Endothelial cell (in vitro differentiated cells): ENCODE measurements around the gene CATSPERD. TPM values are rescaled to one million over a fixed set of nuclear protein-coding genes. Genes with fewer than 3 reads are reported as not detected.

Experiments used
- DNase-seq: peaks from one replicate; pipeline ENCODE4 v3.0.0; 2021; ENCODE audit warnings: low spot score
- H3K27ac Mint-ChIP-seq: one replicate; pipeline ENCODE4 v1.8.0; 2021; ENCODE audit warnings: mixed read lengths, inconsistent platforms; ENCODE audit not compliant: unreplicated experiment
- H3K27me3 Mint-ChIP-seq: one replicate; pipeline ENCODE4 v1.8.0; 2021; ENCODE audit warnings: mild to moderate bottlenecking, moderate library complexity, mixed read lengths, inconsistent platforms; ENCODE audit not compliant: unreplicated experiment
- H3K36me3 Mint-ChIP-seq: one replicate; pipeline ENCODE4 v1.8.0; 2021; ENCODE audit warnings: mild to moderate bottlenecking, low read depth, mixed read lengths, inconsistent platforms; ENCODE audit not compliant: unreplicated experiment
- H3K4me1 Mint-ChIP-seq: one replicate; pipeline ENCODE4 v1.8.0; 2021; ENCODE audit warnings: mild to moderate bottlenecking, mixed read lengths, inconsistent platforms; ENCODE audit not compliant: unreplicated experiment
- H3K4me3 Mint-ChIP-seq: one replicate; pipeline ENCODE4 v1.8.0; 2021; ENCODE audit warnings: mild to moderate bottlenecking, mixed read lengths, inconsistent platforms; ENCODE audit not compliant: unreplicated experiment
- H3K9me3 Mint-ChIP-seq: one replicate; pipeline ENCODE4 v1.8.0; 2021; ENCODE audit warnings: mixed read lengths, inconsistent platforms; ENCODE audit not compliant: unreplicated experiment
- total RNA-seq: library from RNA; stranded (reverse); fragmentation: NEBNext Ultra II Directional; extraction: Animal tissue kit (Norgen Biotek cat#: 25700); gene quantifications from one replicate; pipeline ENCODE4 v1.2.1, GENCODE V29; 2021; ENCODE audit not compliant: unreplicated experiment
- TF ChIP-seq, protein P1 (sequence below): fragments of 200-600 bp; sonication (generic); IDR thresholded peaks from one replicate; pipeline ENCODE4 v1.5.0; 2021; ENCODE audit warnings: antibody characterized with exemption; ENCODE audit not compliant: unreplicated experiment

CATSPERD gene
- total RNA-seq, 1 donor from 2014 or later, result not detected

DNA sequence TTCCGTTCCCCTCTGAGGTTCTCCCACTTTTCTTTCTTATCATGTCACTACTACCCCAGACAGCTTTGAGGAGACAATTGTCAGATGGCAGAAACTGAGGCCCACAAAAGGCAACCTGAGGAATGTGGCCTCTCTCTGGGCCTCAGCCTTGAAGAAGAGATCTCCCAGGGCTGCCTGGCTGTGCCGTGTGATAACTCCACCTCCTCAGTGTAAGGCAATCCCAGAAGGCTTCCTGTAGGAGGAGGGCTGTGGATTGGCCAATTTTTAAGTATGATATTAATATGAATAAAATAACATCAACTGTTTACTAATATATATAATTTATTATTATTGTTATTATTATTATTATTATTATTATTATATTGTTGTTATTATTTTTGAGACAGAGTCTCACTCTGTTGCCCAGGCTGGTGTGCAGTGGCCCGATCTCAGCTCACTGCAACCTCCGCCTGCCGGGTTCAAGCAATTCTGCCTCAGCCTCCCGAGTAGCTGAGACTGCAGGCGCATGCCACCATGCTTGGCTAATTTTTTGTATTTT is 75.0 kb downstream of the CATSPERD start:
- Mint-ChIP-seq H3K27ac (no peak overlapping the region), H3K27me3 (peaks cover 7% of the 10 kb centered on the region), H3K4me3 (no peak overlapping the region), H3K9me3 (no peaks in the 10 kb centered on the region), H3K4me1 (peaks cover 7% of the 10 kb centered on the region), H3K36me3 (peaks cover under 1% of the 10 kb centered on the region)
- no peak for DNase-seq
- TF ChIP-seq, protein P1, sequence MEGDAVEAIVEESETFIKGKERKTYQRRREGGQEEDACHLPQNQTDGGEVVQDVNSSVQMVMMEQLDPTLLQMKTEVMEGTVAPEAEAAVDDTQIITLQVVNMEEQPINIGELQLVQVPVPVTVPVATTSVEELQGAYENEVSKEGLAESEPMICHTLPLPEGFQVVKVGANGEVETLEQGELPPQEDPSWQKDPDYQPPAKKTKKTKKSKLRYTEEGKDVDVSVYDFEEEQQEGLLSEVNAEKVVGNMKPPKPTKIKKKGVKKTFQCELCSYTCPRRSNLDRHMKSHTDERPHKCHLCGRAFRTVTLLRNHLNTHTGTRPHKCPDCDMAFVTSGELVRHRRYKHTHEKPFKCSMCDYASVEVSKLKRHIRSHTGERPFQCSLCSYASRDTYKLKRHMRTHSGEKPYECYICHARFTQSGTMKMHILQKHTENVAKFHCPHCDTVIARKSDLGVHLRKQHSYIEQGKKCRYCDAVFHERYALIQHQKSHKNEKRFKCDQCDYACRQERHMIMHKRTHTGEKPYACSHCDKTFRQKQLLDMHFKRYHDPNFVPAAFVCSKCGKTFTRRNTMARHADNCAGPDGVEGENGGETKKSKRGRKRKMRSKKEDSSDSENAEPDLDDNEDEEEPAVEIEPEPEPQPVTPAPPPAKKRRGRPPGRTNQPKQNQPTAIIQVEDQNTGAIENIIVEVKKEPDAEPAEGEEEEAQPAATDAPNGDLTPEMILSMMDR, result no peak

DNA sequence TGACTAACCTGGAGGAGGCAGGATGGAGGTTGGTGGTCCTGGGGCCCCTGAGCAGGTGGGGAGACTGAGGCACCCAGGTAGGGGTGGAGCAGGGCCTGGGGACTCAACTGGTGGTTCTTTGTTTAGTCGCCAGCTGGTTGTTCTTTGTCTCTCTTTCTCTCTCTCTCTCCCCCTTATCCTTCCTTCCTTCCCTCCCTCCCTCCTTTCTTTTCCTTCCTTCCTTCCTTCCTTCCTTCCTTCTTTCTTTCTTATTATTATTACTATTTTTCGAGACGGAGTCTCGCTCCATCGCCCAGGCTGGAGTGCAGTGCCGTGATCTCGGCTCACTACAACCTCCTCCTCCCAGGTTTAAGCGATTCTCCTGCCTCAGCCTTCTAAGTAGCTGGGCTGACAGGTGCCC is 77.8 kb downstream of the CATSPERD start:
- TF ChIP-seq, protein P1, result no peak
- no peak overlapping the region for H3K27ac Mint-ChIP-seq
- H3K4me1 Mint-ChIP-seq, result no peaks in the 10 kb centered on the region
- H3K36me3 Mint-ChIP-seq, result no peaks in the 10 kb centered on the region
- H3K4me3 Mint-ChIP-seq, result no peak overlapping the region
- no peak for DNase-seq
- peaks cover 14% of the 10 kb centered on the region for H3K27me3 Mint-ChIP-seq
- no peaks in the 10 kb centered on the region for H3K9me3 Mint-ChIP-seq

DNA sequence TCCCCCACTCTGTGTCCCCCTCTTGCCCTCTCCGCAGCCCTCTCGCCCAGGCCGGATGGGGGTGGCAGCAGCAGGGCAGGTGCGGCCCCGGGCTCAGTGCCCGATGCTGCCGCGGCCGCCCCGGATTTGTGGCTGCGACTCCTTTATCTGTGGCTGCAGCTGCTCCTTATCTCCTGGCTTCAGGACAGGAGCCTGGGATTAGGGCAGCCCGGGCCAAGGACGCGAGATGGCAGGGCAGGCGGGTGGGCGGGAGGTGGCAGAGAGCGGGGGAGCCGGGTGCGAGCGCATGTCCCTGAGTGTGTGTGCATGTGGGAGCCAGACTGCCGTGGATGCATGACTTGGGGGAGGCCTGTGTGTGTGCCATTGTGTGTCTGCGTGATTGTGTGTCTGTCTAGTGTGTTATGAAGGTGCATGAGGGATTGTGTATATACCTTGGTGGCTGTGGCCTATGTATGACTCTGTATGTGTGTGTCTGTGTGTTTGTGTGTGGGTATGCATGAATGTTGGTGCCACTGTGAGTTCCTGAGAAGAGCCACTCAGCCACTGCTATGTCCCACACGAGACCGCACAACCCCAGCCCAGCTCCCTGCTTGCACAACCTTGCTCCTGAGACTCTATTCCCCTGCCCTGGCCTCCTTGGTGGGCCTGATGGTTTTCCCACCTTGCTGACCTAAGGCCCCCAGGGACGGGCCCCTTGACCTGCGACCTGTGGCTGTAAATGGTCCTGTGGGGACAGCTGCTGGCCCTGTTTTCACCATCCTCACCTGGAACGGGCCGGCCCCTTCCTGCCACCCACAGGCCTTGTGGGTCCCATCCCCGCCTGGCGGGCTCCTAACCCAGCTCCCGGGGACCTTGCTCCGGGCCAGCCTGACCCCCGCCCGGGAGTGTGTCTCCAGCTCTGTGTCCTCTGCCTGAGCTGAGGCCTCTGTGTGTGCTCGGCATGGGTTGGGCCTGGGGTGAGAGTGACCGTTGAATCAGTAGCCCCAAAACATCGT is 79.1 kb downstream of the CATSPERD start:
- Mint-ChIP-seq H3K4me1 (no peaks in the 10 kb centered on the region), H3K27me3 (peaks cover 22% of the 10 kb centered on the region), H3K9me3 (no peaks in the 10 kb centered on the region), H3K4me3 (no peak overlapping the region), H3K36me3 (no peaks in the 10 kb centered on the region), H3K27ac (no peak overlapping the region)
- TF ChIP-seq, protein P1, result no peak
- DNase-seq, result no peak

DNA sequence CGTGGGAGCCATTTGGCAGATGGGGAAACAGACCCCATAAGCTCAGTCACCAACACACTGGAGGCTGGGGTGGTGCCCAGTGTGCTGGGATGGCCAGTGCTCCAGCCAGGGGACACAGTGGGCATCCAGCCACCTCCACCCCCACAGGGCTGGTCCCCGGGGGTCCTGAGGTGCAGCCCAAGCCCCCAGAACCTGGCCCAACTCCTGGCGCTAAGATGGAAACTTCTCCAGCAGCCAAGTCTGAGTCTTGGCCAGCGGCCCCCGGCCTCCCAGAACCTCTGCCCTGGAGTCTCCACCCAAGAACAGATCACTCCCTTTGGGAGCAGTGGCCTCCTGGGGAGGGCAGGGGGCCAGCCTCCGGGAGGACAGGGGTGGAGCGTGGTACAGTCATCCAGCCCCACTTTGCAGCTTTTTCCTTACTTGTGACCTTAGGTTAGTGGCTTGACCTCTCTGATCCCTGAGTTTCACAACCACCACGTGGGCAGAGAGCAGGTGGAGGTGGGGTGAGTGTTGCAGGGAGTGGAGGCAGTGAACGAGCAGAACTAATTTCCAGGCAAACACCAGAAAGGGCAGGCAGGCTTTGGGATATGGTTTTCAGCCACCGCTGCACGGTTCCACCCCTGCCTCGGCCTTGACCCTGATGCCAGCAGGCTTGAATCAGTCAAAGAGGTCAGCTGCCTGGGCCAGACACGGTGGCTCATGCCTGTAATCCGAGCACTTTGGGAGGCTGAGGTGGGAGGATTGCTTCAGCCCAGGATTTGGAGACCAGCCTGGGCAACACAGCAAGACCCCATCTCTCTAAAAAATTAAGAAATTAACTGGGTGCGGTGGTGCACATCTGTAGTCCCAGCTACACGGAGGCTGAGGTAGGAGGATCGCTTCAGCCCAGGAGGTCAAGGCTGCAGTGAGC is 80.2 kb downstream of the CATSPERD start:
- Mint-ChIP-seq H3K9me3 (no peaks in the 10 kb centered on the region), H3K27me3 (peaks cover 22% of the 10 kb centered on the region), H3K4me3 (no peak overlapping the region), H3K36me3 (no peaks in the 10 kb centered on the region), H3K27ac (no peak overlapping the region), H3K4me1 (no peaks in the 10 kb centered on the region)
- DNase-seq, result no peak
- TF ChIP-seq, protein P1, result no peak
